Superior temporal gyrus (tissue), 1 donor: ENCODE results near the gene ACSBG1.
A peak's percentile ranks its signal among the peaks of the same experiment; 100 is the strongest.
"Not testable (repeated sequence)": the region's sequence is repeated elsewhere in the genome, so short reads cannot be mapped to it uniquely, and the experiment has no call there.

Experiments used
- DNase-seq: peaks from one replicate; pipeline ENCODE4 v3.0.0-alpha.2; 2016; ENCODE audit errors: extremely low spot score

ACSBG1 gene

DNA sequence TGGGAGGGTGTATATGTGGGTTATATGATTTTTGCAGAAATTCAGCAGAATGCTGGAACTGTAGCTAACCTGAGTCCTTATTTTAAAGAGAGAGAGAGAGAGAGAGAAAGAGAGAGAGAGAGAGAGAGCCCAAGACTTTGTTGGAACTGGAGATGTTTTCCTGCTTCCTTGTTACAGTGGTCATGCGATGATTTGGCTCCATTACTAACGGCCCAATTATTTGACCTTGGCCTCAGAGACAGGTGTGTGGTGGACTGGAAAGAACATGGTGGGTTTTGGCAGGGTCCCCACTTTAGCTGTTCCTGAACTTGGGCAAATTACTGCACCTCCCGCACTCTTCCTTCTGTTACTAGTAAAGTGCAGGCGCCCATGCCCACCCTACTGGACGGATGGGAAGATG lies 14.8 kb upstream of the ACSBG1 start:
- DNase-seq = no peak

DNA sequence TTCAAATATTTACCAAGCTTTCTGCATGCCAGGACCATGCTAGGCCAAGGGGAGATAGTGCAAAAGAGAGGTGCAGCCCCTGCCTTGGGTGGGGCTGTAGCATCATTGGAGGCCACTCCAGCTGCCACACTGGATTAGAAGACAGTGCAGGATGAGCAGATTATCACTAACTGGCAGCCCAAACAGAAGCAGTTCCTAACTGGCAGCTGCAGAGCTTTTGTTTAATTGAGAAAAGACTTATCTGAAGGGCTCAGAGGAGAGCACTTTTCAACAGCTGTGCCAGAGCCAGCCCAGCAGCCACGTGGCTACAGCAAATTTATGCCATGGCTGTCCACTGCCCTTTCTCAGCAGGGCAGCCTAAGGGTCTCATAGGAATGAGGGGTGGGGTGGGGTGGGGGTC lies 13.5 kb upstream of the ACSBG1 start:
- DNase-seq = no peak

DNA sequence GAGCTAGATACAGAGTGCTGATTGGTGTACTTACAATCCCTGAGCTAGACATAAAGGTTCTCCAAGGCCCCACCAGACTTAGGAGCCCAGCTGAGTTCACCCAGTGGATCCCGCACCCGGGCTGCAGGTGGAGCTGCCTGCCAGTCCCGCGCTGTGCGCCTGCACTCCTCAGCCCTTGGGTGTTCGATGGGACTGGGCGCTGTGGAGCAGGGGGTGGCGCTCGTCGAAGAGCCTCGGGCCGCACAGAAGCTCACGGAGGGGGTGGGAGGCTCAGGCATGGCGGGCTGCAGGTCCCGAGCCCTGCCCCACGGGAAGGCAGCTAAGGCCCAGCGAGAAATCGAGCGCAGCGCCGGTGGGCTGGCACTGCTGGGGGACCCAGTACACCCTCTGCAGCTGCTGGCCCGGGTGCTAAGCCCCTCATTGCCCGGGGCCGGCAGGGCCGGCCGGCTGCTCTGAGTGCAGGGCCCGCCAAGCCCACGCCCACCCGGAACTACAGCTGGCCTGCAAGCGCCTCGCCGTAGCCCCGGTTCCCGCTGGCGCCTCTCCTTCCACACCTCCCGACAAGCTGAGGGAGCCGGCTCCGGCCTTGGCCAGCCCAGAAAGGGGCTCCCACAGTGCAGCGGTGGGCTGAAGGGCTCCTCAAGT lies 11.7 kb upstream of the ACSBG1 start:
- DNase-seq = not testable (repeated sequence)

DNA sequence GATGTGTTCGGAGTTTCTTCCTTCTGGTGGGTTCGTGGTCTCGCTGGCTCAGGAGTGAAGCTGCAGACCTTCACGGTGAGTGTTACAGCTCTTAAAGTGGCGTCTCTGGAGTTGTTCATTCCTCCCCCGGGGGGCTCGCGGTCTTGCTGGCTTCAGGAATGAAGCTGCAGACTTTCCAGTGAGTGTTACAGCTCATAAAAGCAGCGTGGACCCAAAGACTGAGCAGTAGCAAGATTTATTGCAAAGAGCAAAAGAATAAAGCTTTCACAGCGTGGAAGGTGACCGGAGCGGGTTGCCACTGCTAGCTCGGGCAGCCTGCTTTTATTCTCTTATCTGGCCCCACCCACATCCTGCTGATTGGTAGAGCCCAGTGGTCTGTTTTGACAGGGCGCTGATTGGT lies 11.0 kb upstream of the ACSBG1 start:
- DNase-seq = not testable (repeated sequence)

DNA sequence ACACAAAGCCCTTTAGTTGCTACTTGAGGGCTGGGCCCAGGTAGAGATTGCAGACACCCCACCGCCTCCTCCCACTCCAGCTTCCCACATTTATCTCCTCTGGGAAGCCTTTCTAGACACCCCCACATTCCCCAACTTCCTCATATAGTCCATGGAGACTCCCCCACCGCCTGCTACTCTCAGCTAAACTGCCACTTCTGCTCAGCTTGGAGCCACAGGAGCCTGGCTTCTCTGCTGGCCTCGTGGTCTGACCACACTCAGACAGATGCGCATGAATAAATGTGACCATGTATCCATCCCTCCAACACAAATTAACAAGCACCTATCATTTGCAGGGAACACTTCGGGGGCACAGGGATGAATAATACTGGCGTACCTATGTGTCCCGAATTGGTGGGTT lies 10.5 kb upstream of the ACSBG1 start:
- no peak for DNase-seq

DNA sequence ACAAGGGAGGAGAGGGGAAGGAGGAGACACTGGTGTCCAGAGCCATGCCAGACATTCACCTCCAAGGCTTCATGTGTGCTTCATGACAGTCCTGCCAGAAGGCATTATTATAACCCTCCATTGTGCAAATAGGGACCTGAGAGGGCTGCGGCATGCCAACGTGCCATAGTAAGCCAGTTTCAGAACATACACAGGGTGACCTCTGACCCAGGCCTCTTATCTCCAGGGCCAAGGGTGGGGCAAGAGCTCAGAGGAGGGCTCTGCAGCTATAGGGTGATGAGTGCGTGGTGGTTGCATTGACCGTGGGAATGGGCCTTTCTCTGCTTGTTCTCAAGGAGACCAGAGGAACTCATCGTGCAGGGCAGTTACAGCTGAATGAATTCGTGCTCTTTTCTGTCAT lies 9.7 kb upstream of the ACSBG1 start:
- no peak for DNase-seq

DNA sequence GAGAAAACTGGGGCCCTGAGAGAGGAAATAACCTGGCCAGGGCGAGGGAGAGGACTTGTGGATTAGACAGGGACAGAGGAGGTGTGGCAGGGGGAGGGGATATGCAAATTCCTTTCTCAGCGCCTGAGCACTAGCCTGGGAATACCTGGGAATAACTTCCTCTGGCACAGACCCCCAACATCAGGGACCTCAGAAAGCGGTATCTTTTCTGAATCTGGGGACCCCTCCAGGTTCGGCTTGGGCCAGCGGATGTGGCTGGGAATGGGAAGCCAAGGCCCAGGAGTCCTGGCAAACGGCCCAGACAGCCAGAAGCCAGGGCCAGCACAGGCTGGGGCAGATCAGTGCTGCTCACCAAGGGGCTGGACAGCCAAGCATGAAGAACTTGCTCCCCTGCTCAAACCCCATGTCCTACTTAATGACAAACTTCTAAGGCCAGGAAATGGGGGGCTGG lies 9.2 kb upstream of the ACSBG1 start:
- DNase-seq = no peak

DNA sequence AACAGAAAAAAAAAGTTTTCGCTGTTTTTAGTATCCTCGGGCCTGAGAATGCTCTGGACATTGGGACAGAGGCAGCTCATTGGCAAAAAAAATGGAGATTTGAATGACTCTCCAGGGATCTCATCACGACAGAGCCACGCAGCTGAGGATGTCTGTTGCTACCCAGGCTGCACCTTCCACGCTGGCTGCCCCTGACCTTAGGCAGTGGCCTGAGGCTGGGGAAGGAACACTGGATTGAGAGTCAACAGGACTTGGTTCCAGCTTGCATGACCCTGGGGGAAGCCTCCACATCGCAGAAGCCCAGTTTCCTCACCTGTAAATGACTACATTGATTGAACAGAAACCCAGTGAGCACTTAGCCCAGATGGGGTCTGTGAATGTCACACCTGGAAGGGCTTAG lies 8.7 kb upstream of the ACSBG1 start:
- no peak for DNase-seq

DNA sequence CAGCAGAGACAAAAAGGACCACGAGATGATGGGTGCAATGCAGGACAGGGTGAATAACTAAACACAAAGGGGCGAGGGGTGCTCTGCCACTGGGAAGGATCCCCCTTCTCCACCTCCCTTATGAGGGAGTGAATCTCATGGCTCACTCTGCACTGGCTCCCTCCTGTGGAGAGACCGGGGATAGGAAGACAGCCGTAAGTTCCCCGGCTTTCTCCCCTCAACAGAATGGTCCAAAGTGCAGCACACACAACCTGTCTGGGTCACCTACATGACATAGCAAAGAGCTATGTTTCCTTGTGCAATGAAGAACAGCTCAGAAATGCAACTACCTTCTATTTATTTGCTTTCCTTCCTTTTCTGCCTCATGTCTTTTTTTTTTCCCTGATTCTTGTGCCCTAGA lies 7.8 kb upstream of the ACSBG1 start:
- DNase-seq = peak; percentile 54

DNA sequence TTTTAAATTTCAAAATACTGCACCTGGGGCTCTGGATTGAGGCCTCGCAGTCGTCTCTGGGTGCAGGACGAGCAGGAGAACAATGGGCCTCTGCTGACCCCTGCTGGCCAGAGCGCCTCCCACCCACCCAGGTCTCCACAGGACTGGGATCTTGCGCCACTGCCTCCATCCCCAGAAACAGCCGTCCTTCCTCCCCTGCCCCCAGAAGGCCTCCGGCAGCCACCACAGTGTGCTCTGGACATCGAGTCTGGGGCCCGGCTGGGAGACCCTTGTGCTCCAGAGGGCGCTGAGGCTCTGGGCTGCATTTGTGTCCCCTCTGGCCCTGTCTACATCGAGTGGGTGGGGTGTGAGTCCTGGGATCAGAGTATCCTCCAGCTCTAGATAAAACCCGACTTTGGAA lies 6.7 kb upstream of the ACSBG1 start:
- peak; percentile 89 for DNase-seq

DNA sequence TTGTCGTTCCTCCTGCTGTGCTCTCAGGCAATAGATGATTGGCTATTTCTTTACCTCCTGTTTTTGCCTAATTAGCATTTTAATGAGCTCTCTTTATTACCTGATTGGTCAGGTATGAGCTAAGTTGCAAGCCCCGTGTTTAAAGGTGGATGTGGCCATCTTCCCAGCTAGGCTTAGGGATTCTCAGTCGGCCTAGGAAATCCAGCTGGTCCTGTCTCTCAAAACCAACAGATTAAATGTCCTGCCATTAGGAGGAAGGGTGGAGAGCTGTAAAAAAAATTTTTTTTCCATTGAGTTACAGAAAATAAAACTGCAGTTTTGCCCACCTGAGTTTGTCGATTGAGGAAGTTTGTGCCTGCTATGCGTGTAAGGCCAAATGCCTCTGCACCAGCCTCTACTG lies 5.4 kb upstream of the ACSBG1 start:
- no peak for DNase-seq

DNA sequence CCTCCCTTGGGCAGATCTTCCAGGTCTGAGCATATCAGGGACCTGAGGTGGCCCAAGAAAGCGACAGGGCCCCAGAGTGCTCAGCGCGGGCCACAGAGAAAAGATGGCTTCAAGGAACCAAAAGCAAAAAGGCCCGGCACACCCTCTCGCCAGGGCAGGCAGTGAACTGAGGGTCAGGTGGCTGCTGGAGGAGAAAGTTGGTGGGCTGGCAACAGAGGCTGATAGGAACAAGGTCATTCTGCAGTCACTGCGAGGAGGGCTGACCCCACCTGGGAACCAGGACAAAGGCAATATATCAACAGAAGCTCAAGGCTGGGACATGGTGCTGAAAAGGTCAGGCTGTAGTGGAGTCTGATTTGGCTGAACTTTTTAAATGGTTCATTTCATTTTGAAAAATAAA lies 2.8 kb upstream of the ACSBG1 start:
- no peak for DNase-seq

DNA sequence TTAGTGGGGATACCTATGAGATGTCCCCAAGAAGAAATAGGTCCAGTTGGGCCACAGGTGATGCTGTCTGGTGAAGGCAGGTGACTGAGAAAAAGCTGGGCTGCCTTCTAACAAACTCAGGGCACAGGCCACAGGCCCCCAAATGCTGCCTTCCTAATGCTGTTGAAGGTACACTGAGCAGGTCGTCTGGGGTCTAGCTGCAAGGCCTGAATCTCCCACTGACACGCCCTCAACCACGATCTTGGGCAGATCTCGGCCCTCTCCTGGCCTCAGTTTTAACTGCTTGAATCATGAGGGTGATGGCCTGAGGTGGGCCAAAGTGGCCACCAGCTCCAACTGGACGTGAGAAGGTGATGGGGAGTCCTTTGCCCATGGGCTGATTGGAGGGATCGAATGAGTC lies 2.1 kb upstream of the ACSBG1 start:
- DNase-seq = no peak

DNA sequence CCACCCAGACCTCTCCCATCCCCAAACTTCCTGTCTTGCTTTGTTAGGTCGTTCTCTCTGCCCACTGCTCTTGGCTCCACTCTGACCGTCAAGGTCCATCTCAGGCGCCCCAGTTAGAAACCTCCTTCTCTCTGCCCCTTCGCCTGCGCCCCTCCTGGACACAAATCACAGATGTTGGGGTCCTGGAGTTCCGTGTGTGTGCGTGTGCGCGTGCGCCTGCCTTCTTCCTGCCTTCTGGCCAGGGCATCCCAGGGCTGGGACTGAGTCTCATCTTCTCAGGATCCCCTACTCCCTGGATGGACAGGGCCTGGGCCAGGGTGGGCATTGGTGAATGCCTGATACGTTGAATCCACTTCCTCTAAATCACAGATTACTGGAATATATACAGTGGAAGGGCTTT lies 869 bp downstream of the ACSBG1 start:
- DNase-seq = no peak

DNA sequence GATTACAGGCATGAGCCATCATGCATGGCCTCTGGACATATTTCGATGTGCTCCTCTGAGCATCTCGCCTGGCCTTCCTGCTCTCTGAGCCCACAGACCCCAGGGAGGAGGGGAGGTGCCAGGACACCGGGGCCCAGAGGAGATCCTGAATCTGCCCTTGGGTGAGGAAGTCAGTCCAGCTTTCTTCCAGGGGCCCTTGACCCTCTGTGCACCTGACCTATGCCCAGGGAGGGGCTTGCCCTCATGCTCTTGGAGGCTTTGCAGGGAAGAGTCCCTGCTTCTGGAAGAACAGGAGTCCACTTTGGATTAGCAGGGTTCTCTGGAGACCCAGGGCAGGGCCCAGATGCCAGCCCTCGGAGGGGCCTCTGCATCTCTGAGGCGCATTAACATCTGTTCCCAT lies 1.4 kb downstream of the ACSBG1 start:
- no peak for DNase-seq

DNA sequence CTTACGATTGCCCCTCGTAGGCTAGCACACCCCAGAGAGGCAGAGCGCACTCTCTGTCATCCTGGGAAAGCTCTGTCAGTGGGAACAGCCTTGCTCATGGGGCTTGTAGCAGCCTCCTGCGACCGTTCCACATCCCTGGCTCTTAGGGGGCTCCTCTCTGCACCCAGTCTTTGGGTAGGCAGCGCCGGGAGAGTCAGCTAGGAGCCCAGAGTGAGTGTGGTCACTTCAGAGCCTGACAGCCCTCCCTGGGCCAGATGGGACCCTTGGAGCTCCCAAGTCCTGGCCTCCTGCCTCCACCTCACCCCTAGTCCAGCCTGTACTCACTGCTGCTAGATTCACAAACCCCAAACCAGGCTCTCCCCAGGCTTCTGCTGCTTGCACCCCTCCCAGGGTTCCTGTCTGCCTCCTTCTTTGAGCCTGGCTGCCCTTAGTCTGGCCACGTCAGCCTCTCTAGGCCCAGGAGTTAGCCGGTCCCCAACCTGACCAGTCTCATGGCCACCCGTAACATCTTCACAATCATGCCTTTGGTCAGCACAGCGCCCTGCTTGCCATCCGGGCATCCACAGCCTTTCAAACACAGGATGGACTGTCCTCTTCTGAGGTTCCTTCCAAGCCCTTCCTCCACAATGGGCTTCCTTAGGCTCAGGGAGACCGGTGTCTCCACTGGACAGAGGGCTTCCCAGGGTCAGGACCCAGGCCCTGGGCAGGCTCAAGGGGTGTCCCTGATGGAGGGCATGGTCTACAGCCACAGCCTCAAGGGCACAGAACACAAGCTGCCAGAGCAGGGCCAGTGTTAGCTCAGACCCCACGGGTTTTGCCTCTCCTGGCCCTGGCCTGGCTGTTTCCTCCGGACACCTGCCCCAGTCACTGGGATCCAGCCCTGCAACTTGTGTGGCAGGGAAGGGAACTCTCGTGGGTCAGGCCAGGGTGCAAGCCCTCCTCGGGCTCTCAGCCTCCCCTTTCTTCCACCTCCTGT lies 4.6 kb downstream of the ACSBG1 start:
- no peak for DNase-seq

DNA sequence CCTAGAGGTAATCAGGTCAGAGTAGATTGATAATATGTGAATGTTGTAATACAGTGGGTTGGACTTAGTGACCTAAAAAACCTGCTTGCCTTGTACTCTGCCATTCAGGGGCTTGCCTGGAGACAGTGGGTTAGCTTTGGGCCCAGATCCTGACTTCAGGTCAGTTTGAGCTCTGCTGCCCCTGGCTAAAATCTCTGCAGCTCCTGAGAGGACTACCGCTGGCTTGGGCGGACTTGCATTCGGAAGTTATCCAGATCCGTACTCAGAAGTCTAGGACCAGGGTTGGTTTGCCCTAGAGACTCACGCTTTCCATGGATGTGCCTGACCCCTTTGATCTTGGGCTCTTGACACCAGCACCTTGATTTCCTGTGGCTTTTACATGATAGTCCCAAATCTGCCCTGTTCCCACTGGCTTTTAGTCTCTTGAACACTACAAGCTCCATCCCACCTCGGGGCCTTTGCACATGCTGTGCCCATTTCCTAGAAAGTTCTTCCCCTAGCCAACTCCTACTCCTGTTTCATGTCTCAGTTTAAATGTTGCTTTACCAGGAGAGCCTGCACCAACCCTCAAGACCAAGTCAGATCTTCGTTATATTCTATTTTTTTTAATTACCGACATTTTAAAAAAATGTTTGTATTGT lies 5.9 kb downstream of the ACSBG1 start:
- DNase-seq = no peak

DNA sequence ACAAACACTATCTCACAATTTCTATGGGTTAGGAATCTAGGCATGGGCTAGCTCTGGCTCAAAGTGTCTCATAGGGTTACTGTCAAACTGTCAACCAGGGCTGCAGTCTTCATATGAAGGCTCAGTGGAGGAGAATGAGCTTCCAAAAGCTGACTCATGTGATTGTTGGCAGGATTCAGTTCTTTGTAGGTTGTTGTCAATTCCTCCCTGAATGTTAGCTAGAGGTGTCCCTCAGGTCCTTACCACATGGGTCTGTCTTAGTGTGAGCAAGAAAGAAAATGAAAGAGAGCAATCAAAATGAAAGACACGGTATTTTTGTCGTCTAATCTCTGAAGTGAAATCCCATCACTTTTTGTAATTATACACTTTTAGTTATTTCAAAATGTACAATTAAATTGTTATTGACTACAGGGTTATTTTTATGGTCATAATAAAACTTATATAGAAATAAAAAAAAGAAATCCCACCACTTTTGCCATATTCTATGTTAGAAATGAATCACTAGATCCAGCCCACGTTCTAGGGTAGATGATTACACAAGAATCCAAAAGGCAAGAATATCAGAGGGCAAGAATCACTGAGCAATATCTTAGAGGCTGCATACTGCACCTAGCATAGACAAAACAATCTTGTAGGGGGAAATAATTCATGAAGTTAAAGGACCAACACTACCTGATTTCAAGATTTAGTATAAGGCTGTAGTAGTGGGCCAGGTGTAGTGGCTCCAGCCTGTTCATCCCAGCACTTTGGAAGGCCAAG lies 8.4 kb downstream of the ACSBG1 start:
- no peak for DNase-seq

DNA sequence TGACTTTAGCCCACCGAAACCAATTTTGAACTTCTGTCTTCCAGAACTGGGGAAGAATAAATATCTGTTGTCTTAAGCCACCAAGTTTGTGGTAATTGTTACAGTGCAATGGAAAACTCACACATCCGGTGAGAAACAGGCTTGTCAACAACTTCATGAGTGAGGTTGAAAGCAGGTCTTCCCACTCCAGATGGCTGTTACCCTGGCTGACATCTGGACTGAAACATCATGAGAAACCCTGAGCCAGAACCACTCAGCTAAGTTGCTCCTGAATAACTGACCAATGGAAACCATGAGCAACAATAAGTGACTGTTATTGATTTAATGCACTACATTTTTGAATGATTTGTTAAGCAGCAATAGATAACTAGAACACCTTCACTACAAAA lies 10.3 kb downstream of the ACSBG1 start:
- DNase-seq = no peak

DNA sequence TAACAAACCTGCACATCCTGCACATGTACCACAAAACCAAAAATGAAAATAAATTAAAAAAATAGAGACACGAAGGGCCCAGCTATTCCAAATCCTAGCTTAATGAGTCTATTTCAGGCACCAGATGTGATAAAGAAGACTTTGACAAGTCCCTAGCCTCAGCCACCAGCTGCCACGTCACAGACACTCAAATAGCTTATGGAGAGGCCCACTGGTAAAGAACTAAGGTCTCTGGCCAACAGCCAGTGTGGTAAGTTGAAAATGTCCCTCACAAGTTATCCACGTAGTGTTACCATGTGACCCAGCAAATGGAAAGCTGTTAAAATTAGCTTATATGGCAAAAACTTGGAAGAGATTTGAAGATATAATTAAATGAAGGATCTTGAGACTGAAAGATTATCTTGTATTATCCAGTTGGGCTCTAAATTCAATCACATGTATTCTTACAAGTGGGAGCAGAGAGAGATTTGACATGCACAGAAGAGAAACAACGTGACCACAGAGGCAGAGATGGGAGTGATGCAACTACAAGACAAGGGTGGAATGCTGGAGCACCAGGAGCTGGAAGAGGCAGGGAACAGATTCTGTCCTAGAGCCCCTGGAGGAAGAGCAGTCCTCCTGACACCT lies 10.9 kb downstream of the ACSBG1 start:
- no peak for DNase-seq

DNA sequence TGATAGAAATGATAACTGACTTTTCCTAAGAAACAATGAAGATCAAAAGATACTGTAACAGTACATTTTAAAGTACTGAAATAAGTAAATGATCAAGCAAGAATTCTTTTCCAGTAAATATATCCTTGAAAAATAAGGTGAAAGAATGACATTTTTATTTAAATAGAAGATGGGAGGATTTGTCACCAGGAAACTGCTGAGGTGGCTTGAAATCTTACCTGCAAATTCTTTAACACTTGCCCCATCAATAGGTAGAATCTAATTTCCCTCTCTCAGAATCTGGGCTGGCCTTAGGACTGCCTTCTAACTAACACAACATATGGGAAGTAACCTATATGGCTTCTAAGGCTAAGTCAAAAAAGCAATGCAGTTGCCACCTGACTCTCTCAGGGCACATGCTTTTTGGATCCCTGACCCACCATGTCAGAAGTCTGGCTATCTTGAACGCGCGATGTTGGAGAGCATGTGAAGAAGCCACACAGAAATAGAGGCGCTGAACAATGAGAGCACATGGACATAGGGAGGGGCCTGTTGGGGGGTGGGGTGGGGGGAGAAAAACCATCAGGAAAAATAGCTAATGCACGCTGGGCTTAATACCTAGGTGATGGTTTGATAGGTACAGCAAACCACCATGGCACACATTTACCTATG lies 11.5 kb downstream of the ACSBG1 start:
- no peak for DNase-seq
